ENCODE data around the gene TTC21A.
A peak's percentile ranks its signal among the peaks of the same experiment; 100 is the strongest.

TTC21A gene

DNA sequence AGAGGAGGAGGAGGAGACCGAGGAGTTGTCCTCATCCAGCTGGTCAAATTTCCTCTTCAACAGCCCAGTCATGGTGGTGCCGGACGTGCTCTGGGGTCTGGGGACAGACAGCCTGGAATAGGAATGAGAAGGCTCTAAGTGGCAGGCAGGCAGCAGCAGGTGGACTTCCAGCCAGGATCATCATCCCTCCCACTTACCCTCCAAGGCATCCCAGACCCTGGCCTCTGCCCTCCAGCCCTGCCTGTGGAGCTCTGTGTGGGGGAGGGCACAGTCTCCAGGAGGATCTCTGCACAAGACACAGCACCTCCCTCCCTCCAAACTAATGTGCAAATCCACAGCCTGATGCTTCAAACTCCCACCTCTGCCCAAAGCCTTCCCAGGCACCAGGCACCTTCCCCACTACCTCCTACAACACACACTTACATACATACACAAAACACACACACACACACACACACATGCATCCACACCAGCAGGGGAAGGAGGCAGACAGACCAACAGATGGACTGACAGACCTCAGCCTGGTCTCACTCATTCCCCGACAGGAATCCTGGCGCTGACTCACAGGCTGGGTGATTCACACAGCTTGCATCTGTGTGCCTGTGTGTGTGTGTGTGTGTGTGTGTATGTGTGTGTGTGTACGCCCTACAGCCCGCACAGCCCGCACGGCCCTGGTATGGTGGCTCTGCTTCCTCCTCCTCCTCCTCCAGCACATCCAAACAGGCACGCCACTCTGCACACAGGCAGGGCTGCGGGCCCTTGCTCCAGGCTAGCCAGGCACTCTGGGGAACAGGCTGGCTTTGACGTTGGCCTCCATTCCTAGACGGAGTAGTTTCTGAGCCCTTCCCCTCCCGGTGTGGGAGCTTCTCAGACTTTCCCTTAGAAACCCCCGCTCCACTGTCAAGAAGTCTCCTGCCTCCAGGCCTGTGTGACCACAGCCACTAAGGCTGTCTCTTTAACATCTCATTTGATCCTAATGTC is 39.4 kb downstream of the TTC21A start:
- ChIA-PET POLR2A (interaction anchor here (0.7 to 1.9 kb wide), 9 partner anchors 11 to 41 kb away, joined by 3 to 12 read pairs (median 4); partner anchors contain the start of genes GORASP1 and TTC21A), CTCF (interaction anchor here (0.8 to 3.5 kb wide), 7 partner anchors 11 to 145 kb away, joined by 3 to 26 read pairs (median 6); no protein-coding TSS in a partner anchor)
- TF ChIP-seq, protein P1, sequence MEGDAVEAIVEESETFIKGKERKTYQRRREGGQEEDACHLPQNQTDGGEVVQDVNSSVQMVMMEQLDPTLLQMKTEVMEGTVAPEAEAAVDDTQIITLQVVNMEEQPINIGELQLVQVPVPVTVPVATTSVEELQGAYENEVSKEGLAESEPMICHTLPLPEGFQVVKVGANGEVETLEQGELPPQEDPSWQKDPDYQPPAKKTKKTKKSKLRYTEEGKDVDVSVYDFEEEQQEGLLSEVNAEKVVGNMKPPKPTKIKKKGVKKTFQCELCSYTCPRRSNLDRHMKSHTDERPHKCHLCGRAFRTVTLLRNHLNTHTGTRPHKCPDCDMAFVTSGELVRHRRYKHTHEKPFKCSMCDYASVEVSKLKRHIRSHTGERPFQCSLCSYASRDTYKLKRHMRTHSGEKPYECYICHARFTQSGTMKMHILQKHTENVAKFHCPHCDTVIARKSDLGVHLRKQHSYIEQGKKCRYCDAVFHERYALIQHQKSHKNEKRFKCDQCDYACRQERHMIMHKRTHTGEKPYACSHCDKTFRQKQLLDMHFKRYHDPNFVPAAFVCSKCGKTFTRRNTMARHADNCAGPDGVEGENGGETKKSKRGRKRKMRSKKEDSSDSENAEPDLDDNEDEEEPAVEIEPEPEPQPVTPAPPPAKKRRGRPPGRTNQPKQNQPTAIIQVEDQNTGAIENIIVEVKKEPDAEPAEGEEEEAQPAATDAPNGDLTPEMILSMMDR (IDR thresholded peaks at IDR 0.05; ENCODE audit: insufficient read depth, low read length, missing control alignments), result no peak
- peak overlapping the region; percentile 32 for H3K4me3 ChIP-seq (ENCODE audit: low read depth, low read length)
- peak; percentile 98 for DNase-seq (ENCODE audit: low read depth, low spot score)

DNA sequence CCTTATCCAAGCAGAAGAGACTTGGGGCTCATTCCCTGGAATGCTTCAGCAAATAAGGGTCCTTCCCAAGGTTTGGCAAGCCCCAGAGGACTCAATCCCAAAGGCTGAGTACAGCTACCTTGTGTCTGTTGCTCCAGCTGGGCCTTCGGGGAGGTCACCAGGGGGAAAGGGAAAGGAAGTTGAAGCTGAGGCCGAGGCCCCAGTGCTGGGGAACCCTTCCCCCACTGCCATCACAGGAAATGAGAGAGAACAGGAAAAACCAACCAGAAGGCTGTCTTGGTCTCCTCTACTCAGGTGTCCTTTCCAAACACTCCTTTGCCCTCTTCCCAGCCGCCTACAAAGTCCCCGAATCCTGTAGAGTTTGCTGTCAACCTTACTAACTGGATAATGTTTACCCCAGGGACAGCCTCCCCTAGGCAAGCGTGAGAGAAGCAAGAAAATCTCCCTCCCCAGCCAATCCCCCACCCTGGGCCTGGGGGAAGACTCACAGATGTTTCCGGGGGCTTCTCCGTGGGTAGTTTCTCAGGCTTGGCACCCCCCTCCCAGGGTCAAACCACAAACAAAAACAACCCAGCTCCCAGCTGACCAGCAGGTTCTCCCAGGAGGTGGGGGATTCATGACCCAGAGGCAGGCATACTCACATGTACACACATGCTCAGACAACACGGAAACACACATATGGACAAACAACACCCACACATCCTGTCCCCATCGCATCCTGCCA is 40.4 kb downstream of the TTC21A start:
- POLR2A ChIA-PET, result interaction anchor here (1.2 to 1.9 kb wide), 2 partner anchors 40 to 42 kb away, joined by 5 to 12 read pairs; partner anchors contain the start of genes GORASP1 and TTC21A
- TF ChIP-seq, protein P1 (IDR thresholded peaks at IDR 0.05; ENCODE audit: insufficient read depth, low read length, missing control alignments), result no peak
- peak overlapping the region; percentile 19 for H3K4me3 ChIP-seq (ENCODE audit: low read depth, low read length)
- no peak for DNase-seq (ENCODE audit: low read depth, low spot score)
- CTCF ChIA-PET, result interaction anchor here (3.4 to 3.5 kb wide), 2 partner anchors 21 to 42 kb away, joined by 12 to 26 read pairs; no protein-coding TSS in a partner anchor

DNA sequence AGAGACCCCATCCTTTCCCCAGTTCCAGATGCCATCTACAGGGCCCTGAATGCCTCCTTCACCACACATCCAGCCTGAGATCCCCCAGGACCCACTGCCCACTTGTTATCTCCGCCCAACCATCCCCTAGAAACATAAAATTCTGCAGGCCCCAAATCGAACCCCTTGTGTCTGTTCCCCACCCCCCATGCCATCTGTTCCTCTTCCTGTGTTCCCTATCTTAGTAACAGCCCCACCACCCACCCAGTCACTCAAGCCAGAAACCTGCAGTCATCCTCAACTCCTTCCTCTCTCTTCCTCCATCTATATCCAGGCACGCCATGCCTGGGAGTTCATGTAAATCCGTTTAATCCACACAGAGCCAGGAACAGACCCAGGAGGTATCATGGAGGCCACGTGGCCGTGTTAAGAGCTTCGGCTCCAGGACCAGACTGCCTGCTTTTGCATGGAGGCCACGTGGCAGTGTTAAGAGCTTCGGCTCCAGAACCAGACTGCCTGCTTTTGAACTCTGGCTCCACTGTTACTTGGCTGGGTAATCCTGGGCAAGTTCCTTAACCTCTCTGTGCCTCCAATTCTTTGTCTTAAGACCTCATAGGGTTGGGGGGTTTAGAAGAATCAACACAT is 41.1 kb downstream of the TTC21A start:
- POLR2A ChIA-PET, result no interaction called here
- CTCF ChIA-PET, result interaction anchor here (0.6 to 3.5 kb wide), 4 partner anchors 21 to 143 kb away, joined by 3 to 26 read pairs (median 9); no protein-coding TSS in a partner anchor
- DNase-seq (ENCODE audit: low read depth, low spot score), result no peak
- H3K4me3 ChIP-seq (ENCODE audit: low read depth, low read length), result no peak overlapping the region
- TF ChIP-seq, protein P1 (IDR thresholded peaks at IDR 0.05; ENCODE audit: insufficient read depth, low read length, missing control alignments), result no peak

DNA sequence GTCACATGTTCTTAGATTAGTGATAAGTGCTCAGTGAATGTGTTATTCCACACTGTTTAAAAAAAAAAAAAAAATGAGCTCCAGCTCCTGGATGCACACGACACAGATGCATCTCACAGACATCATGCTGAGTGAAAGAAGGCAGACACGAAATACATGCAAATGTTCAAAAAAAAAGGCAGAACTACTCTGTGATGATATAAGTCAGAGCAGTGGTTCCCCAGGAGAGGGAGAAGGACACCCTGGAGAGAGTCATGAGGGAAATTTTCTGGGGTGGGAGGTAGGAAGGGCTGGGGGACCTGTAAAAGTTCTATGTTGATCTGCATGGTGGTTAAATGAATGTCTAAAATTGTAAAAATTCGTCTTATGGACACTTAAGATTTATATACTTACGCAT is 41.6 kb downstream of the TTC21A start:
- H3K4me3 ChIP-seq (ENCODE audit: low read depth, low read length), result no peak overlapping the region
- TF ChIP-seq, protein P1 (IDR thresholded peaks at IDR 0.05; ENCODE audit: insufficient read depth, low read length, missing control alignments), result no peak
- POLR2A ChIA-PET, result no interaction called here
- no peak for DNase-seq (ENCODE audit: low read depth, low spot score)
- CTCF ChIA-PET, result interaction anchor here (0.6 to 2.8 kb wide), 3 partner anchors 21 to 143 kb away, joined by 3 to 14 read pairs (median 4); no protein-coding TSS in a partner anchor

DNA sequence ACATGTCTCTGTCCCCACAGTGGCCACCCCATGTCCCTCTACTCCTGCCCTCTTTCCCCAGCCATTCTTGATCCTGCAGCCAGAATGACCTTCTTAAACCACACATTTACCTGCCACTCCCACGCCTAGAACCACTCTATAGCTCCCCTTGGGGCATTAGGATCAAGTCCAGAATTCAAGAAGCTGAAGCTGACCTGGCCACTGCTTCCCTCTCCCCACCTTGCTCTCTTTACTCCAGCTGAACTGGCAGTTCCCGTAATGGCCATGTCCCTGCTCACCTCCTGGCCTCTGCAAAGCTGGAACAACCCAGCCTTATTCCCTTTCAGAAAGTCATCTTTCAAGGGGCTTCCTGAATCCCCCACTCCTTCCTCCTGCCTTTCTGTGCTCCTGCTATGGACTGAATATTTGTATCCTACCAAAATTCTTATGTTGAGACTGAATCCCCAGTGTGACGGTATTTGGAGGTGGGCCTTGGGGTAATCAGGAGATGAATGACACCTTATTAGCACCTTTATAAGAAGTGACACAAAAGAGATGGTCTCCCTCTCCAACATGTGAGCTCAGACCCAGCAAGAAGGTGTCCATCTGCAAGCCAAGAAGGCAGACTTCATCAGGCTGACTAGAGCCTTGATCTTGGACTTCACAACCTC is 42.1 kb downstream of the TTC21A start:
- ChIA-PET CTCF (interaction anchor here (0.6 to 2.8 kb wide), 6 partner anchors 22 to 142 kb away, joined by 3 to 14 read pairs (median 3); no protein-coding TSS in a partner anchor), POLR2A (interaction anchor here (1.3 to 2.6 kb wide), 2 partner anchors 27 to 29 kb away, joined by 5 to 7 read pairs; no protein-coding TSS in a partner anchor)
- TF ChIP-seq, protein P1 (IDR thresholded peaks at IDR 0.05; ENCODE audit: insufficient read depth, low read length, missing control alignments), result no peak
- H3K4me3 ChIP-seq (ENCODE audit: low read depth, low read length), result no peak overlapping the region
- DNase-seq (ENCODE audit: low read depth, low spot score), result no peak
